Activated B cell treated with CpG ODN at 0.5 μM for 24 hours (primary cell): Measurements from ENCODE around the gene GNLY. TPM values are rescaled to one million over a fixed set of nuclear protein-coding genes. Genes with fewer than 3 reads are reported as not detected.
A peak's percentile ranks its signal among the peaks of the same experiment; 100 is the strongest.
"Not testable (repeated sequence)": the region's sequence is repeated elsewhere in the genome, so short reads cannot be mapped to it uniquely, and the experiment has no call there.

Experiments used
- ATAC-seq: fragments of 200-7000 bp; cut with Tn5 transposase; one replicate; pipeline ENCODE4 v1.10.0; 2021; ENCODE audit warnings: low read depth, mild to moderate bottlenecking, moderate library complexity
- CTCF ChIA-PET: fragments of 350-600 bp; sonication (Branson Sonifier 250); formaldehyde crosslinking; loops from one replicate; lab custom pipeline; 2021; ENCODE audit warnings: antibody characterized with exemption; lab: Charles Lee
- POLR2A ChIA-PET: fragments of 350-600 bp; sonication (Branson Sonifier 250); formaldehyde crosslinking; loops from one replicate; lab custom pipeline; 2021; ENCODE audit warnings: antibody characterized with exemption; lab: Charles Lee
- DNase-seq: peaks from one replicate; pipeline ENCODE4 v3.0.0; 2022
- H3K27ac Mint-ChIP-seq: one replicate; pipeline ENCODE4 v1.8.0; 2020; ENCODE audit warnings: mixed read lengths
- H3K27me3 Mint-ChIP-seq: one replicate; pipeline ENCODE4 v1.8.0; 2021; ENCODE audit warnings: mixed read lengths
- H3K36me3 Mint-ChIP-seq: one replicate; pipeline ENCODE4 v1.8.0; 2021; ENCODE audit warnings: low read depth, mixed read lengths
- H3K4me1 Mint-ChIP-seq: one replicate; pipeline ENCODE4 v1.8.0; 2021; ENCODE audit warnings: mixed read lengths
- H3K4me3 Mint-ChIP-seq: one replicate; pipeline ENCODE4 v1.8.0; 2020; ENCODE audit warnings: mild to moderate bottlenecking, mixed read lengths
- H3K9me3 Mint-ChIP-seq: one replicate; pipeline ENCODE4 v1.8.0; 2020; ENCODE audit warnings: mixed read lengths
- CTCF ChIP-seq: fragments of 200-600 bp; IDR thresholded peaks from one replicate; pipeline ENCODE4 v1.8.0; 2022; ENCODE audit warnings: antibody characterized with exemption, mild to moderate bottlenecking
- intact Hi-C: fragments of 100-400 bp; cut with micrococcal nuclease; formaldehyde crosslinking; loops from one replicate; pipeline ENCODE4 v1.15.1; 2024
- total RNA-seq: library from RNA; stranded (reverse); gene quantifications from 2 replicates; pipeline ENCODE4 v1.2.3, GENCODE V29; 2022

The GNLY gene
- total RNA-seq, 1 donor from 2014 or later = 1.8 TPM

- Mint-ChIP-seq H3K27me3 (no peaks in the 10 kb centered on the region), H3K4me3 (no peak overlapping the region), H3K36me3 (no peaks in the 10 kb centered on the region), H3K4me1 (peaks cover 10% of the 10 kb centered on the region), H3K9me3 (no peaks in the 10 kb centered on the region), H3K27ac (no peak overlapping the region)
- ChIA-PET POLR2A (no interaction called here), CTCF (no interaction called here)
- no peak for ATAC-seq
- TF ChIP-seq CTCF = no peak
- DNase-seq = no peak
- intact Hi-C loops = no loop called here
Observed at GRCh38 chr2:85667561-85668008, 26.6 kb upstream of the GNLY start.

- no peaks in the 10 kb centered on the region for H3K27me3 Mint-ChIP-seq
- no peak for ATAC-seq
- ChIA-PET CTCF (no interaction called here), POLR2A (no interaction called here)
- no peak within 1 kb of the TSS for H3K27ac Mint-ChIP-seq
- no peaks in the 10 kb centered on the region for H3K9me3 Mint-ChIP-seq
- intact Hi-C loops = no loop called here
- H3K4me1 Mint-ChIP-seq = peaks cover 12% of the 10 kb centered on the region
- no peaks in the 10 kb centered on the region for H3K36me3 Mint-ChIP-seq
- H3K4me3 Mint-ChIP-seq = no peak within 1 kb of the TSS
- no peak for TF ChIP-seq CTCF
- DNase-seq = no peak
Observed at GRCh38 chr2:85668009-85668856, 25.9 kb upstream of the GNLY start, which contains the start of gene SFTPB. SFTPB (minus strand) TSS chr2:85668199; CDS start chr2:85668183, 16 bp downstream.

GRCh38 chr2:85668857-85669142 lies 25.4 kb upstream of the GNLY start:
- intact Hi-C loops = no loop called here
- Mint-ChIP-seq H3K4me3 (no peak overlapping the region), H3K27me3 (no peaks in the 10 kb centered on the region), H3K27ac (no peak overlapping the region), H3K4me1 (peaks cover 12% of the 10 kb centered on the region), H3K9me3 (no peaks in the 10 kb centered on the region), H3K36me3 (no peaks in the 10 kb centered on the region)
- DNase-seq (no peak), ATAC-seq (no peak)
- TF ChIP-seq CTCF = no peak
- CTCF ChIA-PET = no interaction called here
- POLR2A ChIA-PET = interaction anchor here (0.7 kb wide), 1 partner anchor 199 kb away, joined by 6 read pairs; no protein-coding TSS in a partner anchor

GRCh38 chr2:85669549-85669948 lies 24.6 kb upstream of the GNLY start:
- Mint-ChIP-seq H3K9me3 (no peaks in the 10 kb centered on the region), H3K27ac (no peak overlapping the region), H3K4me1 (peaks cover 12% of the 10 kb centered on the region), H3K36me3 (no peaks in the 10 kb centered on the region), H3K4me3 (no peak overlapping the region), H3K27me3 (no peaks in the 10 kb centered on the region)
- ATAC-seq = peak; percentile 78
- POLR2A ChIA-PET = interaction anchor here (0.7 kb wide), 1 partner anchor 199 kb away, joined by 6 read pairs; no protein-coding TSS in a partner anchor
- DNase-seq = no peak
- intact Hi-C loops = no loop called here
- CTCF ChIA-PET = no interaction called here
- no peak for TF ChIP-seq CTCF

- H3K27me3 Mint-ChIP-seq, H3K9me3 Mint-ChIP-seq, ATAC-seq, CTCF ChIA-PET, H3K36me3 Mint-ChIP-seq, H3K27ac Mint-ChIP-seq, H3K4me3 Mint-ChIP-seq, DNase-seq: not testable (repeated sequence)
- H3K4me1 Mint-ChIP-seq = peaks cover 12% of the 10 kb centered on the region
- POLR2A ChIA-PET = interaction anchor here (0.8 kb wide), 1 partner anchor 182 kb away, joined by 4 read pairs; no protein-coding TSS in a partner anchor
- intact Hi-C loops = loop anchor here (1.0 kb wide), 1 partner anchor 19 kb away; no protein-coding TSS in a partner anchor
Observed at GRCh38 chr2:85670416-85670815, 23.7 kb upstream of the GNLY start.
